ENCODE measurements around the gene CGREF1.
"Not testable (repeated sequence)": the region's sequence is repeated elsewhere in the genome, so short reads cannot be mapped to it uniquely, and the experiment has no call there.

Gene CGREF1

DNA sequence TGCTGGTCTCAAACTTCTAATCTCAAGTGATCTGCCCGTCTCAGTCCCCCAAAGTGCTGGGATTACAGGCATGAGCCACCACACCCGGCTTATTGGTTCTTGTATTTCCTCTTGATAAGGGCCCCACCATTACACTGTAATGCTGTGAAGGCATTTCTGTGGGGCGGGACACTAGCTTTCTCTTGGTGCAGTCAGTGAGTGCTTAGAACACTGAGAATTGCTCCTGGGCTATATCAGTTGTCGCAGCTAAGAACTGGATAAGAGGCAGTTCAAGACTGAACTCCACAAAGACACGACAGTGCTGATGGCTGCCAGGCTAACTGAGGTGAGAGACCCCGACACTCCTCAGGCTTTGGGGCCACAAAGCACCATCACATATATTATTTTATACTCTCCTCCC is 30.3 kb downstream of the CGREF1 start:
- no peak for DNase-seq (ENCODE audit: low read depth in 2 of 2)

- no peak for DNase-seq (ENCODE audit: low read depth in 2 of 2)
Measured at GRCh38 chr2:27087823-27088410, 31.0 kb downstream of the CGREF1 start.

DNA sequence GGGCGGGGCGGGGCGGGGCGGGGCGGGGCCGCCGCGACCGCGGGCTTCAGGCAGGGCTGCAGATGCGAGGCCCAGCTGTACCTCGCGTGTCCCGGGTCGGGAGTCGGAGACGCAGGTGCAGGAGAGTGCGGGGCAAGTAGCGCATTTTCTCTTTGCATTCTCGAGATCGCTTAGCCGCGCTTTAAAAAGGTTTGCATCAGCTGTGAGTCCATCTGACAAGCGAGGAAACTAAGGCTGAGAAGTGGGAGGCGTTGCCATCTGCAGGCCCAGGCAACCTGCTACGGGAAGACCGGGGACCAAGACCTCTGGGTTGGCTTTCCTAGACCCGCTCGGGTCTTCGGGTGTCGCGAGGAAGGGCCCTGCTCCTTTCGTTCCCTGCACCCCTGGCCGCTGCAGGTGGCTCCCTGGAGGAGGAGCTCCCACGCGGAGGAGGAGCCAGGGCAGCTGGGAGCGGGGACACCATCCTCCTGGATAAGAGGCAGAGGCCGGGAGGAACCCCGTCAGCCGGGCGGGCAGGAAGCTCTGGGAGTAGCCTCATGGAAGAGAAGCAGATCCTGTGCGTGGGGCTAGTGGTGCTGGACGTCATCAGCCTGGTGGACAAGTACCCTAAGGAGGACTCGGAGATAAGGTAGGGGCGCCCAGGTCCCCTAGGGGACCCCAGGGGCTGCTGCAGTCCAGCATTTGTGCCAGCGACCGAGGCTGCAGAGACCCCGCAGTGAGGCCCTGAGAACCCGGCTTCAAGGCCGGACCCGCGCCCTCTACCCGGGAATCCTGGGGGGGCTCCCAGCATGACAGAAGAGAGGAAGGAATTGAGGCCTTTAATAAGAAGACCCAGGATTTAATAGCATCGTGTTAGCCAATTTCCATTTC is 32.0 kb downstream of the CGREF1 start, which contains the start of gene KHK:
TSS of gene KHK (plus strand) at position 49 of the 870 bp plus-strand sequence. CDS start at position 537, 488 bp downstream.
- DNase-seq (ENCODE audit: low read depth in 2 of 2) = no peak

- peak; percentile 90 to 96 for DNase-seq (ENCODE audit: low read depth in 2 of 2)
Measured at GRCh38 chr2:27086090-27086723, 32.7 kb downstream of the CGREF1 start.

DNA sequence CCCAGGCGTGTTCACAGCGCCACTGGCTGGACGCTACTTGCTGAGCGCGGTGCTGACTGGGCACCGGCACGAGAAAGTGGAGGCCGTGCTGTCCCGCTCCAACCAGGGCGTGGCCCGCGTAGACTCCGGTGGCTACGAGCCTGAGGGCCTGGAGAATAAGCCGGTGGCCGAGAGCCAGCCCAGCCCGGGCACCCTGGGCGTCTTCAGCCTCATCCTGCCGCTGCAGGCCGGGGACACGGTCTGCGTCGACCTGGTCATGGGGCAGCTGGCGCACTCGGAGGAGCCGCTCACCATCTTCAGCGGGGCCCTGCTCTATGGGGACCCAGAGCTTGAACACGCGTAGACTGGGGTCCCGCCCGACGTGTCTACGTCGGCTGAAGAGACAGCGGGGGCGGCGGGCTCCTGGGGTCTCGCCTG is 33.2 kb downstream of the CGREF1 start:
- peak in 1 of 2 donors; percentile 34 for DNase-seq (ENCODE audit: low read depth in 2 of 2)

DNA sequence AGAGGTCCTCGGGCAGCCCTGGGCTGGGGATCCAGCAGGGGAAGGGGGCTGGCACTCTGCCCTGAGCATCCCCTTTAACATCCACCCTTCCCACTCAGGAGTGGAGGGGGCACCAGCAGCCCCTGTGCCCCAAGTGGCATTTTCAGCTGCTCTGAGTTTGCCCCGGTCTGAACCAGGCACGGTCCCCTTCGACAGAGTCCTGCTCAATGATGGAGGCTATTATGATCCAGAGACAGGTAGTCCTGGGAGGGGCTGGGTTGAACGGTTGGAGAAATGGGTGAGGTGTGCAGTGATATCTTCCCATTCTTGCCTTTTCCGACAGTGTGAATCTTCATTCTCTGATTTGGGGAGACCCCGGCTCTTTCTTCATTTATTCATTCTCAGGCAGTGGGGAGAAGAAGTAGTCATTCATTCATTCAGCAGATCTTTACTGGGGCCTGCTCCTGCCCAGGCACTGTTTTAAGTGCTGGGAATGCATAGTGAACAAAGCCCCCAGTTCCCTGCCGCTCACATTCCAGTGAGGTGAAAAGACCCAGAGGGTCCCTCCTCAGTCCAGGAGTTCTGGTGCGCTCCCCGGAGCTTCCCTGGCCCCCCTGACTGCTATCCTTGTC is 33.8 kb downstream of the CGREF1 start:
- no peak for DNase-seq (ENCODE audit: low read depth in 2 of 2)

- no peak for DNase-seq (ENCODE audit: low read depth in 2 of 2)
Measured at GRCh38 chr2:27084297-27085061, 34.4 kb downstream of the CGREF1 start.

GRCh38 chr2:27083410-27084296 is 35.3 kb downstream of the CGREF1 start:
- no peak for DNase-seq (ENCODE audit: low read depth in 2 of 2)

GRCh38 chr2:27082773-27083409 is 36.0 kb downstream of the CGREF1 start:
- no peak for DNase-seq (ENCODE audit: low read depth in 2 of 2)

- DNase-seq (ENCODE audit: low read depth in 2 of 2) = no peak
Measured at GRCh38 chr2:27081984-27082772, 36.8 kb downstream of the CGREF1 start.

- no peak for DNase-seq (ENCODE audit: low read depth in 2 of 2)
Measured at GRCh38 chr2:27080603-27080936, 38.4 kb downstream of the CGREF1 start.

DNA sequence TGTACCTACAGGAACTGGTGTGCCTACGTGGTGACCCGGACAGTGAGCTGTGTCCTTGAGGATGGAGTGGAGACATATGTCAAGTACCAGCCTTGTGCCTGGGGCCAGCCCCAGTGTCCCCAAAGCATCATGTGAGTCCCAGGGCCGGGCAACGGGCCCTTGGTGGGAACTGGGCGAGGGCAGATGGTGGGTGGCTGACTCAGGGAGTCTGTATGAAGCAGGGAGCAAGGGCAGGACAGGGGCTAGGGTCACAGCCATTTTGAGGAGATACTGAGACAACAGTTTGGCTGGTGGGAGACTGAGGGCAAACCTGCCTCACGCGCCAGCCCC is 38.8 kb downstream of the CGREF1 start:
- no peak for DNase-seq (ENCODE audit: low read depth in 2 of 2)

GRCh38 chr2:27079233-27080139 is 39.4 kb downstream of the CGREF1 start:
- DNase-seq (ENCODE audit: low read depth in 2 of 2) = no peak

GRCh38 chr2:27078267-27079194 is 40.4 kb downstream of the CGREF1 start, which contains the start of gene EMILIN1:
EMILIN1 (plus strand) TSS chr2:27078615; CDS start chr2:27079066, 451 bp downstream.
- no peak for DNase-seq (ENCODE audit: low read depth in 2 of 2)

DNA sequence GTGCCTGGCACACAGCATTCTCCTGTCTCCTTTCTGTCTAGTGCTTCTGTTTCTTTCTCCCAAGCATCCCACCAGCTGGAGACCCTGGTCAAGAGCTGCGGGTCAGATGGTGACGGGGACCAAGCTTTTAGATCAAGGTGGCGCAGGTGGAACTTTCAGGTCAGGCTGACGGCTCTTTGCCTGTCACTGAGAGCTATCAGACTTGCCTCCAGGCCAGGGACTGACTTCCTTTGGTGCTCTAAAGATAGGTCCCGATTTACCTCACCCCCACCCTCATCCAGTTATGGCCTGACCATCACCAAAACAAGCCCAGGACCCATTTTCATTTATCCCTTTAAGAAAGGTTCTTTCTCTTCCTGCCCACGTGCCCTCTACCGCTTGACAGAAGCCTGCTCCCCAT is 41.7 kb downstream of the CGREF1 start:
- no peak for DNase-seq (ENCODE audit: low read depth in 2 of 2)

DNA sequence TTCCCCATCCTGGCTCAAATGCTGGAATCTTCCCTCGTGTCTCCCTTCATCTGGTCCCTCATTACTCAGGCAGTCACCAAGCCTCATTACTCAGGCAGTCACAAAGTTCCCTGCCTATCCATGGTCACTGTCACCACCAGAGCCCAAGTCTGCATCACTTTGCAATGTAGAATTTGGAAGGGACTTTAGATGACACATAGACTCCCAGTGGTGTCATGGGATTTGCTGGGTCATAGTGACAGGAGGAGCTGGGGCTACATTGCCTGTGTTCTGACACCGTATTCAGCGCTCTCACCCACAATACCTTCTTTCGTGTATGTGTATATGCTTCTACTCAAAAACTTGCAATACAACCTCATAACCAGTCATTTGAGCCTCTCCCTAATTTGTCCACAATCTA is 42.6 kb downstream of the CGREF1 start:
- DNase-seq (ENCODE audit: low read depth in 2 of 2) = no peak

GRCh38 chr2:27075566-27075871 is 43.4 kb downstream of the CGREF1 start:
- not testable (repeated sequence) for DNase-seq (ENCODE audit: low read depth in 2 of 2)
